ENCODE measurements around the gene SIGLEC1.

DNA sequence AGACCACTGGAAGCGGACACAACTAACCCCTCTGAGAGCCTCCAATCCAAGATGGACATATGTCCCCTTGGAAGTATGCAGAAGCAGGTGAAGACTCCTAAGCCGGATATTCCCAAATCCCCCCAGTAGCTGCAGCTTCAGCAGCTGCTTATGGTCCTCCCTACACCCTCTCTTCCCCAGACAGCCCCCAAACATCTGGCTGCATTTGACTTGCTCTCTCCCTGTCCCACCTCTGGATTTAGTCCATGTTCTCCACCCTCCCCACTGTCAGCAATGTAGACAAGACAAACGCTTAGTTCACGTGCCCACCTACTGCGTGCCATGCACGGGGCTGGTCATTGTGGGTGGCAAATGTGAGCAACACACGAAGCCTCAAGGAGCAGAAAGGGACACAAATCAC, 26.0 kb downstream of the SIGLEC1 start:
- TF ChIP-seq CTCF (conservative IDR thresholded peaks at IDR 0.05 in 1 of 2, IDR thresholded peaks at IDR 0.05 in 1 of 2; ENCODE audit: extremely low read depth in 1 of 2, insufficient read depth in 1 of 2, low read depth in 1 of 2, low read length in 2 of 2) (no peak), EZH2 (IDR thresholded peaks at IDR 0.05; ENCODE audit: borderline replicate concordance, low read length) (no peak)
